GM19099 (cell line): ENCODE data around the gene CREB3.

ENCODE experiments used
- POLR2A ChIP-seq: IDR thresholded peaks from 3 replicates; pipeline ENCODE4 v1.6.1; 2011; ENCODE audit warnings: low read depth; ENCODE audit not compliant: insufficient read length; ENCODE audit errors: extremely low read depth

CREB3 gene

GRCh38 chr9:35746583-35746982 lies 14.1 kb downstream of the CREB3 start:
- TF ChIP-seq POLR2A, result no peak

- TF ChIP-seq POLR2A, result no peak
Observed at GRCh38 chr9:35748242-35748857, 15.9 kb downstream of the CREB3 start.

- TF ChIP-seq POLR2A, result peak; percentile 89
Observed at GRCh38 chr9:35748858-35749514, 16.5 kb downstream of the CREB3 start, which contains the start of the genes GBA2 and RGP1. TSS of gene GBA2 (minus strand) at chr9:35749228. CDS start at chr9:35748704, 524 bp downstream. TSS of gene RGP1 (plus strand) at chr9:35749287. CDS start at chr9:35749756, 469 bp downstream.

- no peak for TF ChIP-seq POLR2A
Observed at GRCh38 chr9:35749515-35750255, 17.2 kb downstream of the CREB3 start.

GRCh38 chr9:35750256-35750531 lies 17.7 kb downstream of the CREB3 start:
- no peak for TF ChIP-seq POLR2A

GRCh38 chr9:35753466-35753865 lies 21.0 kb downstream of the CREB3 start:
- TF ChIP-seq POLR2A, result no peak

- TF ChIP-seq POLR2A, result no peak
Observed at GRCh38 chr9:35754264-35754663, 21.8 kb downstream of the CREB3 start, which contains the start of gene MSMP. TSS of gene MSMP (minus strand) at chr9:35754276. CDS start at chr9:35754129, 147 bp downstream.

GRCh38 chr9:35755071-35755470 lies 22.6 kb downstream of the CREB3 start:
- TF ChIP-seq POLR2A, result no peak

- no peak for TF ChIP-seq POLR2A
Observed at GRCh38 chr9:35756275-35757225, 24.1 kb downstream of the CREB3 start.

GRCh38 chr9:35757226-35757891 lies 24.9 kb downstream of the CREB3 start:
- peak; percentile 34 for TF ChIP-seq POLR2A

- no peak for TF ChIP-seq POLR2A
Observed at GRCh38 chr9:35757892-35758275, 25.4 kb downstream of the CREB3 start.

GRCh38 chr9:35758475-35759050 lies 26.1 kb downstream of the CREB3 start:
- TF ChIP-seq POLR2A, result no peak

GRCh38 chr9:35759795-35760194 lies 27.3 kb downstream of the CREB3 start:
- TF ChIP-seq POLR2A, result no peak

GRCh38 chr9:35760651-35761050 lies 28.2 kb downstream of the CREB3 start:
- no peak for TF ChIP-seq POLR2A
